ENCODE results near the gene KNTC1.

DNA sequence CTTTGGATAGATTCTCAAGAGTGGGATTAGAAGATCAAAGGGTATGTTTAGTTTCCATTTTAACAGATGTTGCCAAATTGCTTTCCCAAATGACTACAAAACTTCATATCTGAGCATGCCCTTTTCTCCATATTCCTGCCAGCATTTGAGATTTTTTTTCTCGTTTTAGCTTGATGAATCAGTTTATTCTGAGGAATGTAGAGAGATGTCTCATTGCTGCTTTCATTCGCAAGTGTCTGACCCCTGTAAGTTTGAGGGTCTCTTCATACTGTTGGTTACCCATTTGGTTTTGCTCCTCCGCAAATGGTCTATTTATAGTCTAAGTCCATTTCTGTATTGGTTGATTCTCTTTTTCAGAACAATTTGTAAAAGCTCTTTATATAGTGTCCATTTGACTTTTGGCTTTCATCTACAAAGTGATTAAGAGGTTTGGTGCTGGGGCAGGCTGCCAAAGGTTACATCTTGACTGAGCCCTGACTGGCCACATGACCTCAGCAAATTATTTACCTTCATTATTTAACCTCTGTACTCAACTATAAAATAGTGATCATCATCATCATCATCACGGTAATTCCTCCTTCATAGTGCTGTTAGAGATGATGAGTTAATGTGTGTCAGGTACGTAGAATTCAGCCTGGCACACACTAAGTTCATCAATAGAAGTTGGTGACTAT, 142.5 kb downstream of the KNTC1 start:
- TF ChIP-seq POLR2A (IDR thresholded peaks at IDR 0.05) = no peak
- TF ChIP-seq, protein P1, sequence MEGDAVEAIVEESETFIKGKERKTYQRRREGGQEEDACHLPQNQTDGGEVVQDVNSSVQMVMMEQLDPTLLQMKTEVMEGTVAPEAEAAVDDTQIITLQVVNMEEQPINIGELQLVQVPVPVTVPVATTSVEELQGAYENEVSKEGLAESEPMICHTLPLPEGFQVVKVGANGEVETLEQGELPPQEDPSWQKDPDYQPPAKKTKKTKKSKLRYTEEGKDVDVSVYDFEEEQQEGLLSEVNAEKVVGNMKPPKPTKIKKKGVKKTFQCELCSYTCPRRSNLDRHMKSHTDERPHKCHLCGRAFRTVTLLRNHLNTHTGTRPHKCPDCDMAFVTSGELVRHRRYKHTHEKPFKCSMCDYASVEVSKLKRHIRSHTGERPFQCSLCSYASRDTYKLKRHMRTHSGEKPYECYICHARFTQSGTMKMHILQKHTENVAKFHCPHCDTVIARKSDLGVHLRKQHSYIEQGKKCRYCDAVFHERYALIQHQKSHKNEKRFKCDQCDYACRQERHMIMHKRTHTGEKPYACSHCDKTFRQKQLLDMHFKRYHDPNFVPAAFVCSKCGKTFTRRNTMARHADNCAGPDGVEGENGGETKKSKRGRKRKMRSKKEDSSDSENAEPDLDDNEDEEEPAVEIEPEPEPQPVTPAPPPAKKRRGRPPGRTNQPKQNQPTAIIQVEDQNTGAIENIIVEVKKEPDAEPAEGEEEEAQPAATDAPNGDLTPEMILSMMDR (IDR thresholded peaks at IDR 0.05) = no peak
